Stimulated activated CD4-positive, alpha-beta T cell treated with anti-CD3 and anti-CD28 coated beads, Interleukin-1b, Interleukin-23, amount 100 ng/mL, for 48 hours (primary cell): ENCODE measurements around the gene DBNDD2.

ENCODE experiments used
- DNase-seq: peaks from one replicate; pipeline ENCODE4 v3.0.0-alpha.2; 2020

DBNDD2 gene

GRCh38 chr20:45419188-45420091 lies 11.4 kb downstream of the DBNDD2 start:
- peak; percentile 27 for DNase-seq

- DNase-seq = no peak
Observed at GRCh38 chr20:45420125-45420524, 12.0 kb downstream of the DBNDD2 start.

DNA sequence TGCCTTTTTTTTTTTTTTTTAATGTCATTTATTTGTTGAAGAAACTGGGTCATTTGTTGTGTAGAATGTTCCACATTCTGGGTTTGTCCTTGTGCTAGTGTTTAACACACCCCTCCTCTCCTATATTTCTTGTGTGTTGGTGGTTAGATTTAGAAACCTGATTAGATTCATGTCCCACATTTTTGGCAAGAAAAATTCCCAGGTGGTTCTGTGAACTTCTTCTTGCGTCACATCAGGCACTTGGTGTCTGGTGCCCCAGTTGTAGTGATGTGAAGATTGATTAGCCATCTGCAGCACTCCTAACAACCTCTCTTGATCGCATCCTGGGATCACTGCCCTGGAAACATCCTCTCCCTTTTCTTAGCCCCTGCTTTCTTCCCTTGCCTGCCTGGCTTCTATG lies 15.6 kb downstream of the DBNDD2 start:
- no peak for DNase-seq

DNA sequence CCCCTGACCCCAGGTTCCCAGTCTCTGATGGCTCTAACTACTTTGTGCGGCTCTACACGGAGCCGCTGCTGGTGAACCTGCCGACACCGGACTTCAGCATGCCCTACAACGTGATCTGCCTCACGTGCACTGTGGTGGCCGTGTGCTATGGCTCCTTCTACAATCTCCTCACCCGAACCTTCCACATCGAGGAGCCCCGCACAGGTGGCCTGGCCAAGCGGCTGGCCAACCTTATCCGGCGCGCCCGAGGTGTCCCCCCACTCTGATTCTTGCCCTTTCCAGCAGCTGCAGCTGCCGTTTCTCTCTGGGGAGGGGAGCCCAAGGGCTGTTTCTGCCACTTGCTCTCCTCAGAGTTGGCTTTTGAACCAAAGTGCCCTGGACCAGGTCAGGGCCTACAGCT lies 17.5 kb downstream of the DBNDD2 start:
- no peak for DNase-seq

GRCh38 chr20:45426320-45427016 lies 18.4 kb downstream of the DBNDD2 start:
- DNase-seq = no peak

GRCh38 chr20:45427236-45428149 lies 19.4 kb downstream of the DBNDD2 start:
- no peak for DNase-seq

DNA sequence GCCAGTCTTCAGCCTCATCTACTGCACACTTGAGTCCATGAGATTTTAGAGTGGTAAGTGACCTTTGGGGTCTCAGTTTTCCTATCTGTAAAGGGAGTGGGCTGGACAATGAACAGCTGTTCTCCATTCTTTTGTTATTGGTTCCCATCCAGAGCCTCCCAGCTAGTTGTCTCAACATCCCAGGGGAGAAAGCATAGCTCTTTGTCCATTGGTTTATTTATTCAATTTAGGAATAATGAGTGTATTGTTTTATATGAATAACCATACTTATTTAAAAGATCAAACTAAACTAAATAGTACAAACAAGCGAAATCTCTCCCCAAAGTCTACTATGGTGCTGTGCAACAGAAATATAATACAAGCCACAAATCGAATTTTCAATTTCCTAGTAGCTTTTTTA lies 21.5 kb downstream of the DBNDD2 start:
- DNase-seq = no peak

GRCh38 chr20:45432294-45432693 lies 24.2 kb downstream of the DBNDD2 start:
- no peak for DNase-seq

DNA sequence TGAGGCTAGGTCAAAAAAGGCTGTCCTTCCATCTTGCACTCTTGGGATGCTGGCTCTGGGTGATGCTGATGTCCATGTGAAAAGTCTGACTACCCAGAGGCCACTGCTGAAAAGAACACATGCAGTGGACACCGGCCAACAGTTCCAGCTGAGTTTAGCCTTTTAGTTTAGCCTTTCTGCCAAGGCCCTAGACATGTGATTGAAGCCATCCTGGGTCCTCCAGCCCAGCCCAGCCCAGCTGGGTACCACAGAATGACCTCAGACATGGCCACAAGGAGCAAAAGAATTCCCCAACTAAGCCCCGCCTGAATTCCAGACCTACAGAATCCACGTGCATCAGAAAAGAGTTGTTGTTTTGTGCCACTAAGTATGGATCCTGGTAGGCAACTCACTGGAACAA lies 25.2 kb downstream of the DBNDD2 start:
- no peak for DNase-seq

DNA sequence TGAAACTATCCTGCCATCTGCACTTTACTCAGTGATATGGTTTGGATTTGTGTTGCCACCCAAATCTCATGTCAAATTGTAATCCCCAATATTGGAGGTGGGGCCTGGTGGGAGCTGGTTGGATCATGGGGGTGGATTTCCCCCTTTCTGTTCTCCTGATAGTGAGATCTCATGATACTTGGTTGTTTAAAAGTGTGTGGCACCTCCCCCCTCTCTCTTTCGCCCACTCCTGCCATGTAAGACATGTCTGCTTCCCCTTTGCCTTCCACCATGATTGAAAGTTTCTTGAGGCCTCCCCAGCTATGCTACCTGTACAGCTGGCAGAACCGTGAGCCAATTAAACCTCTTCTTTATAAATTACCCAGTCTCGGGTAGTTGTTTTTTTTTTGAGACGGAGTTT lies 25.9 kb downstream of the DBNDD2 start:
- no peak for DNase-seq

DNA sequence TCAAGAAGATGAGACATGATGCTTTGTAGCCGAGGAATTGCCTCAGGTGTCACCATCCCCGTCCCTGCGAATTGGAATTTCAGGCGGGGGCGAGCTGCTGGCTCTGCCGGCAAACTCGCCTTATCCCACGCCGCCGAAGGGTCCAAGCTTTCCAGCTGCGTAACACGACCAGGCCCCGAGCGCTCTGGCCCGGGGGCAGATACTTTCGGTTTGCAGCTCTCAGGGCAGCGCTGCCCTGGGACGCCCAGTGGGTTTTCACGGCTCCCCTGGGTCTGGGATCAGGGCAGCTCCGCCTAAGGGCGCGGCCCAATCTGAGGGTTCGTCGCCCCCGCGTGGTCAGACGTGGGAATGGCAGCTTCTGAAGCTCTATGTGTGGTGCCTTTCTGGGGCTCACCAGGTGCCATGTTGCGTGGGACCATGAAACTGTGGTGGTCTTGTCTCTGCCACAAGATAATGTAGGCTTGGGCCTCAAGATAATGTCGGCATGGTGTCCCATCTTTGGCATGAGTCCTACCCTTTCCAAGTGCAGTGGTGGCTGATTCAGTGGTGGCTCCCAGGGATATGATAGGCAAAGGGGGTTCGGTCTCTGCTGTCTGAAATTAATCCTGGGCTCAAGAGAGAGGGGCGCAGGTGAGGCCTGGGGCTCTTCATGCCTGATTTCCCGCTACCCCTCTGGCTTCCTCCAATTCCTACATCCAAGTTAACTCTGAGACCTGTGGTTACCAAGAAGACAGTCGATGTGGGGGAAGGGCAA lies 28.8 kb downstream of the DBNDD2 start:
- peak; percentile 83 for DNase-seq

DNA sequence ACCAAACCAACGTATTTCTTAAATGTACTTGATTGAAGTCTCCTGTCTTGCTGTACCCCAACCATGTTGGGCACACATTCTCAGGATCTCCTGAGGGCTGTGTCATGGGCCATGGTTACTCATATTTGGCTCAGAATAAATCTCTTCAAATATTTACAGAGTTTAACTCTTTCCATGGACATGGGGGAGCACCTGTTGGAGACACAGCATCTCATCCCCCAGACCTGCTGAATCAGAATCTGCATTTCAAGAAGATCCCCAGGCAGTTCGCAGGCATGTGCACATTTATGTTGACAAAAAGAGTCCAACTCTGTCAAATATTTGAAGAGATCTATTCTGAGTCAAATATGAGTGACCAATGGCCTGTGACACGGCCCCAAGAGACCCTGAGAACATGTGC lies 32.3 kb downstream of the DBNDD2 start:
- DNase-seq = no peak

DNA sequence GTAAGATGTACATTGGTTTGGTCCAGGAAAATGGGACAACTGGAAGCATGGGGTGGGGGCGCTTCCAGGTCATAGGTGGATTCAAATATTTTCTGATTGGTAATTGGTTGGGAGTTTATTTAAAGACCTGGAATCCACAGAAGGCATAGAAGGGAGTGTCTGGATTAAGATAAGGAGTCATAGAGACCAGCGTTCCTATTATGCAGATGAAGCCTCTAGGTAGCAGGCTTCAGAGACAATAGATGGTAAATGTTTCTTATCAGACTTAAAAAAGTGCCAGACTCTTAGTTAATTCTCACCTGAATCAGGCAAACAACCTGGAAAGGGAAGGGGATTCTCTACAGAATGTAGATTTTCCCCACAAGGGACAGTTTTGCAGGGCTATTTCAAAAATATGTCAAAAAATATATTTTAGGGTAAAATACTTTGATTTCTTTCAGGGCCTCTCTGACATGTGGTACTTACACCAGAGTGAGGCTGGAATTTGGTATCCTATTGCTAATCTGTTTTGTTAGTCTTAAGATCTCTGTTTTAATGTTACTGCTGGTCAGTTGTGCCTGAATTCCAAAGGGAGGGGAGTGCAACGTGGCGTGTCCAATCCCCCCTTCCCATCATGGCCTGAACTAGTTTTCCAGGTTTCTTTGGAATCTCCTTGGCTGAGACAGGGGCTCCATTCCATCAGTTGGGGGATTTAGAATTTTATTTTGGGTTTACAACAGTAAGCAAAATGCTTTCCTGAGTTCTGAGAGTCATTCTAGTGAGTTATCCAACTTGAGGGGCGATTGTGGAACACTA lies 33.0 kb downstream of the DBNDD2 start:
- DNase-seq = no peak

DNA sequence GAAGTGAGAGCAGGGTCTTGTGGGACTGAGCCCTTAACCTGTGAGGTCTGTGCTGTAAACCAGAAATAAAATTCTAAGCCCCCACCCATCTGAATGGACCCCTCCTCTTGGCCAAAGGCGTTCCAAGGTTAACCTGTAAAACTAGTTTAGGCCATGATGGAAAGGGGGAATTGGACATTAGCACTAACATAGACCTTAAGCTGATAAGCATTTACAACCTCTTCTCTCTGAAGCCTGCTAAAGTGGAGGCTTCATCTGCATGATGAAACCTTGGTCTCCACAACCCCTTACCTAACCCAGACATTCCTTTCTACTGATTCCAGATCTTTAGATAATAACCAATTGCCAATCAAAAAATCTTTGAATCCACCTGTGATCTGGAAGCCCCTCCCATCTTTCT lies 33.7 kb downstream of the DBNDD2 start:
- DNase-seq = no peak

- DNase-seq = no peak
Observed at GRCh38 chr20:45444050-45444449, 36.0 kb downstream of the DBNDD2 start.

DNA sequence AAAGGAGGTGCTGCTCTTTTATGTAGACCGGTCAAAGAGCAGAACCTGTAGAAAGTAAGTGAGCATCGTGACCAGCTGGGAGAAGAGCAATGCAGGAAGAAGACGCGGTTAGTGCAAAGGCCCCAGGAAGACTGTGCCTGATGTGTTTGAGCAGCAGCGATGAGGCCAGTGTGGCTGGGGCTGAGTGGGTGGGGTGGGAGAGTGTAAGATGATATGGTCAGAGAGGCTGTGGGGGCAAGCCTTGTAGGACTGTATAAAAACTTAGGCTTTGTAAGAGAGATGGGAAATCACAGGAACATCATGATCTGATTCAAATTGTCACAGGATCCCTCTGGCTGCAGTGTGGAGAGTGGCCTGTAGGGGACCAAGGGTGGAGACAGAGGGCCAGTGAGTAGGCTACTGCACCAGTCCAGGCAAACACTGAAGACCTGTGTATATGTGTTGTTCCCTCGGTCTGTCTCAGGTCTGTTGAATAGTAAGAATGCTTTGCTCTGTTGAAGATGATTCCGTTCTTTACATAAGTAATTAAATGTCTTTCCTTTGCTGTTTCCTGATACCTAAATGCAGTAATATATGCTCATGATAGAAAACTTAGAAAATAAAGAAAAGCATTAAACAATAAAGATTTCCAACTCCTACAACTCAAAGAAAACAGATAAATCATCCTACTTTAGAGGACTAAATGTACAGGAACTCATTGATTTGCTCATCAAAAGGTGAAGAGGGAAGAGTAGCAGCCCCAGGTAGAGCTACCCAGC lies 37.9 kb downstream of the DBNDD2 start:
- peak; percentile 15 for DNase-seq

GRCh38 chr20:45448270-45448669 lies 40.2 kb downstream of the DBNDD2 start:
- DNase-seq = no peak

DNA sequence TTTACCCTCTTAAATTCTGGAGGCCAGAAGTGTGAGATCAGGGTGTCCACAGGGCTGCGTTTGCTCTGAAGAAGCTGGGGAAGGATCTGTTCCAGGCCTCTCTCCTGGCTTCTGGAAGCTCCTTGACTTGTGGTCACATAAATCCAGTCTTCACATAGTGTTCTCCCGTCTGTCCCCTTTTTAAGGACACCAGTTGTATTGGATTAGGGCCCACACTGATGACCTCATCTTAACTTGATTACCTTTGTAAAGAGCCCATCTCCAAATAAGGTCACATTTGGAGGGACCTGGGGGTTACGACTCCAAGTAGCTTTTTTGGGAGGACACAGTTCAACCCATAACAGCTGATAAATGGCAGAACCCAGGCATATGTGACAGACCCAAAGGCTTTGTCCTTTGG lies 41.4 kb downstream of the DBNDD2 start:
- no peak for DNase-seq

GRCh38 chr20:45450097-45450818 lies 42.2 kb downstream of the DBNDD2 start:
- DNase-seq = no peak

GRCh38 chr20:45452238-45452637 lies 44.1 kb downstream of the DBNDD2 start:
- DNase-seq = no peak
